HepG2 (cell line): Measurements from ENCODE around the gene CACNA1C. TPM values are rescaled to one million over a fixed set of nuclear protein-coding genes. Genes with fewer than 3 reads are reported as not detected.

Experiments used
- ATAC-seq: fragments of 200-7000 bp; cut with Tn5 transposase; 3 replicates; pipeline ENCODE4 v1.9.1; 2020; ENCODE audit warnings: mild to moderate bottlenecking, moderate library complexity
- BruUV-seq: library from RNA; stranded (reverse); fragments of 400-500 nt; replicated peaks from 2 replicates; lab custom pipeline; 2021; lab: Mats Ljungman, UMichigan
- CTCF ChIA-PET: fragments of 300-600 bp; formaldehyde crosslinking; extraction: SDS; loops from one replicate; lab custom pipeline; 2021; ENCODE audit warnings: low total read pairs, inconsistent platforms, low intra/inter-chr PET ratio; lab: Yijun Ruan, JAX
- POLR2A ChIA-PET: fragments of 350-600 bp; sonication (Branson Sonifier 250); formaldehyde crosslinking; loops from one replicate; lab custom pipeline; 2020; ENCODE audit warnings: antibody characterized with exemption, inconsistent platforms; lab: Yijun Ruan, JAX
- DNase-seq: peaks from one replicate; pipeline ENCODE4 v3.0.0-alpha.2; 2015; ENCODE audit warnings: low spot score
- FAIRE-seq: peaks from 3 replicates; lab custom pipeline; 2011; peaks lifted over from hg19 to GRCh38; lab: Jason Lieb, UNC
- H2AFZ ChIP-seq: one replicate; pipeline ENCODE4 v1.6.1; 2011; ENCODE audit warnings: low read length, inconsistent platforms
- H3K27ac ChIP-seq: fragments of 300-600 bp; 3 replicates; pipeline ENCODE4 v1.8.0; 2011; ENCODE audit warnings: mixed run types, mild to moderate bottlenecking, mixed read lengths, low read length, inconsistent platforms; ENCODE audit not compliant: insufficient read depth; ENCODE audit errors: extremely low read length
- H3K27me3 ChIP-seq, 2 experiments: fragments of 200-600 bp in 1 of 2; 2 replicates in 1 of 2; 3 replicates in 1 of 2; pipeline versions ENCODE4 v1.6.0 to v1.8.0; 2011; ENCODE audit warnings: low read length in 2 of 2, mild to moderate bottlenecking in 2 of 2, moderate library complexity in 2 of 2, inconsistent platforms in 1 of 2; ENCODE audit not compliant: insufficient read depth in 2 of 2, control insufficient read depth in 1 of 2
- H3K36me3 ChIP-seq, 2 experiments: fragments of 200-600 bp in 1 of 2; replicated peaks in 1 of 2; 2 replicates in 1 of 2; 3 replicates in 1 of 2; pipeline versions ENCODE4 v1.5.1 to v1.8.0; 2011; ENCODE audit warnings: low read length in 2 of 2, inconsistent platforms in 1 of 2; ENCODE audit not compliant: insufficient read depth in 2 of 2, control insufficient read depth in 1 of 2
- H3K4me1 ChIP-seq: 2 replicates; pipeline ENCODE4 v1.5.1; 2012; ENCODE audit warnings: low read length, inconsistent platforms; ENCODE audit not compliant: insufficient read depth
- H3K4me2 ChIP-seq: 2 replicates; pipeline ENCODE4 v1.6.0; 2011; ENCODE audit warnings: low read depth, low read length, inconsistent platforms
- H3K4me3 ChIP-seq, 3 experiments: fragments of 200-600 bp in 1 of 3; sonication (generic), shearing (Covaris generic) in 1 of 3; replicated peaks in 1 of 3; 2 replicates each; pipeline ENCODE4 v1.5.1; 2011 to 2016; ENCODE audit warnings: low read length in 3 of 3, inconsistent platforms in 2 of 3, low read depth in 2 of 3, mild to moderate bottlenecking in 2 of 3, control low read depth in 1 of 3, mixed read lengths in 1 of 3; ENCODE audit not compliant: insufficient read depth in 1 of 3
- H3K79me2 ChIP-seq: one replicate; pipeline ENCODE4 v1.6.1; 2011; ENCODE audit warnings: low read length, inconsistent platforms; ENCODE audit not compliant: insufficient read depth
- H3K9ac ChIP-seq: 2 replicates; pipeline ENCODE4 v1.6.0; 2011; ENCODE audit warnings: mild to moderate bottlenecking, low read depth, low read length, inconsistent platforms; ENCODE audit not compliant: insufficient read depth
- H3K9me3 ChIP-seq: 2 replicates; pipeline ENCODE4 v1.5.1; 2012; ENCODE audit warnings: mild to moderate bottlenecking, low read length
- H4K20me1 ChIP-seq: 2 replicates; pipeline ENCODE4 v1.6.0; 2011; ENCODE audit warnings: inconsistent platforms, mild to moderate bottlenecking, low read length, moderate library complexity; ENCODE audit not compliant: insufficient read depth
- ATM ChIP-seq: fragments of 450-650 bp; IDR thresholded peaks from 2 replicates; pipeline ENCODE4 v1.7.1; 2017; ENCODE audit warnings: mild to moderate bottlenecking, borderline replicate concordance
- KLF11 ChIP-seq: IDR thresholded peaks from 2 replicates; pipeline ENCODE4 v1.6.1; 2016; ENCODE audit warnings: missing compliant biosample characterization
- MTF2 ChIP-seq: sonication (generic); formaldehyde crosslinking; IDR thresholded peaks from 2 replicates; pipeline ENCODE4 v1.5.0; 2020; ENCODE audit warnings: missing genetic modification reagents, borderline replicate concordance
- YY1 ChIP-seq: IDR thresholded peaks from 2 replicates; pipeline ENCODE4 v1.6.1; 2011; ENCODE audit warnings: low read length, low read depth, moderate library complexity, mild to moderate bottlenecking; ENCODE audit not compliant: insufficient read depth, insufficient replicate concordance
- ZNF136 ChIP-seq: sonication (generic); formaldehyde crosslinking; IDR thresholded peaks from 2 replicates; pipeline ENCODE4 v1.8.1; 2022; ENCODE audit warnings: low read depth, mild to moderate bottlenecking, moderate library complexity, missing genetic modification reagents
- ZNF432 ChIP-seq: sonication (generic); formaldehyde crosslinking; IDR thresholded peaks from 2 replicates; pipeline ENCODE4 v1.5.0; 2020; ENCODE audit warnings: missing genetic modification reagents, mild to moderate bottlenecking, borderline replicate concordance
- ZNF704 ChIP-seq: sonication (generic); formaldehyde crosslinking; IDR thresholded peaks from 2 replicates; pipeline ENCODE4 v1.8.1; 2023; ENCODE audit warnings: mild to moderate bottlenecking, inconsistent platforms, moderate library complexity, missing genetic modification reagents, borderline replicate concordance
- ZSCAN29 ChIP-seq: sonication (generic); formaldehyde crosslinking; conservative IDR thresholded peaks from 2 replicates; pipeline ENCODE4 v1.4.0; 2020; ENCODE audit warnings: mild to moderate bottlenecking, missing genetic modification reagents
- WGBS: methylation state at CpG from one replicate; pipeline ENCODE4 v1.1.6; 2017; ENCODE audit warnings: low lambda C conversion rate; 5-methylcytosine and 5-hydroxymethylcytosine counted together
- in situ Hi-C: cut with HindIII; loops from 2 replicates; pipeline ENCODE4 v1.10.0; 2017; ENCODE audit warnings: low pct_unique_long_range_greater_than_20kb; ENCODE audit not compliant: extremely low pct_ligation_motif_present
- intact Hi-C: fragments of 100-400 bp; cut with micrococcal nuclease; formaldehyde crosslinking; loops from one replicate; pipeline ENCODE4 v1.10.0; 2022; ENCODE audit not compliant: unreplicated experiment
- polyA plus RNA-seq, 8 experiments: library from polyadenylated mRNA; depleted of rRNA in 3 of 8; stranded (reverse) in 7 of 8; unstranded in 1 of 8; fragments of >200 nt; fragmentation: Illumina TruSeq in 4 of 8; extraction: Trizol in 4 of 8; gene quantifications; 2 replicates each; pipeline versions ENCODE4 v1.2.1 to v1.2.3, GENCODE V29; 2011 to 2016; ENCODE audit warnings: low read depth in 4 of 8, missing spikeins in 1 of 8, mixed read lengths in 1 of 8; ENCODE audit not compliant: insufficient read depth in 1 of 8
- total RNA-seq, 5 experiments: library from RNA; depleted of rRNA; stranded (reverse); fragments of >200 nt; fragmentation: Illumina TruSeq; extraction: Trizol; gene quantifications; 2 replicates each; pipeline ENCODE4 v1.2.3, GENCODE V29; 2016; ENCODE audit warnings: low read depth in 1 of 5
- TF ChIP-seq, protein P1 (sequence below): sonication (generic); formaldehyde crosslinking; IDR thresholded peaks from 2 replicates; pipeline ENCODE4 v1.9.0; 2021; ENCODE audit warnings: missing genetic modification reagents, borderline replicate concordance

Gene CACNA1C
- total and polyA plus RNA-seq, 2 of the 13 experiments (the other 11 are each of a cell fraction or from before 2014, with no cell fraction given): not detected

GRCh38 chr12:2325519-2325918, 272.7 kb downstream of the CACNA1C start:
- H3K4me1 ChIP-seq: no peaks in the 10 kb centered on the region
- H2AFZ ChIP-seq: no peak overlapping the region
- no peak for ATAC-seq
- FAIRE-seq: no peak
- no peak overlapping the region for H3K9ac ChIP-seq
- no peak overlapping the region for H3K4me3 ChIP-seq
- H3K27me3 ChIP-seq: peaks cover 4 to 57% of the 10 kb centered on the region in 2 experiments; a peak in 4 of 5 replicates
- H3K36me3 ChIP-seq: no peaks in the 10 kb centered on the region
- no TSS peak for BruUV-seq
- intact Hi-C loops (no loop called here), in situ Hi-C loops (no loop called here)
- H3K27ac ChIP-seq: no peak overlapping the region
- TF ChIP-seq ATM: no peak
- TF ChIP-seq YY1: no peak
- TF ChIP-seq KLF11 (CRISPR knock-in tag): no peak
- no peak for TF ChIP-seq MTF2 (CRISPR knock-in tag)
- no peak for TF ChIP-seq ZNF432
- no peak for TF ChIP-seq ZSCAN29 (CRISPR knock-in tag)
- TF ChIP-seq, protein P1, sequence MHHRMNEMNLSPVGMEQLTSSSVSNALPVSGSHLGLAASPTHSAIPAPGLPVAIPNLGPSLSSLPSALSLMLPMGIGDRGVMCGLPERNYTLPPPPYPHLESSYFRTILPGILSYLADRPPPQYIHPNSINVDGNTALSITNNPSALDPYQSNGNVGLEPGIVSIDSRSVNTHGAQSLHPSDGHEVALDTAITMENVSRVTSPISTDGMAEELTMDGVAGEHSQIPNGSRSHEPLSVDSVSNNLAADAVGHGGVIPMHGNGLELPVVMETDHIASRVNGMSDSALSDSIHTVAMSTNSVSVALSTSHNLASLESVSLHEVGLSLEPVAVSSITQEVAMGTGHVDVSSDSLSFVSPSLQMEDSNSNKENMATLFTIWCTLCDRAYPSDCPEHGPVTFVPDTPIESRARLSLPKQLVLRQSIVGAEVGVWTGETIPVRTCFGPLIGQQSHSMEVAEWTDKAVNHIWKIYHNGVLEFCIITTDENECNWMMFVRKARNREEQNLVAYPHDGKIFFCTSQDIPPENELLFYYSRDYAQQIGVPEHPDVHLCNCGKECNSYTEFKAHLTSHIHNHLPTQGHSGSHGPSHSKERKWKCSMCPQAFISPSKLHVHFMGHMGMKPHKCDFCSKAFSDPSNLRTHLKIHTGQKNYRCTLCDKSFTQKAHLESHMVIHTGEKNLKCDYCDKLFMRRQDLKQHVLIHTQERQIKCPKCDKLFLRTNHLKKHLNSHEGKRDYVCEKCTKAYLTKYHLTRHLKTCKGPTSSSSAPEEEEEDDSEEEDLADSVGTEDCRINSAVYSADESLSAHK: no peak
- no peak for TF ChIP-seq ZNF704 (CRISPR knock-in tag)
- no peak for TF ChIP-seq ZNF136 (CRISPR knock-in tag)
- no peak for DNase-seq
- H3K9me3 ChIP-seq: no peaks in the 10 kb centered on the region
- POLR2A ChIA-PET: no interaction called here
- CTCF ChIA-PET: no interaction called here
- no peak overlapping the region for H3K4me2 ChIP-seq
- H3K79me2 ChIP-seq: no peaks in the 10 kb centered on the region
- WGBS: 17% methylated on average over 6 of the region's 8 CpGs
- H4K20me1 ChIP-seq: no peaks in the 10 kb centered on the region
